ACC112 (cell line): ENCODE results near the gene VANGL2.

Source experiments
- H2AFZ ChIP-seq: fragments of 200-600 bp; sonication (generic); one replicate; pipeline ENCODE4 v1.6.0; 2017; ENCODE audit warnings: antibody characterized with exemption, low read length; ENCODE audit not compliant: unreplicated experiment
- H3K27ac ChIP-seq: fragments of 200-600 bp; sonication (generic); 2 replicates; pipeline ENCODE4 v1.5.1; 2014; ENCODE audit warnings: low read depth, mild to moderate bottlenecking, antibody characterized with exemption, low read length, moderate library complexity
- H3K27me3 ChIP-seq: fragments of 200-600 bp; sonication (generic); 2 replicates; pipeline ENCODE4 v1.6.1; 2014; ENCODE audit warnings: mild to moderate bottlenecking, antibody characterized with exemption, low read length, moderate library complexity, mixed read lengths; ENCODE audit not compliant: insufficient read depth
- H3K36me3 ChIP-seq: fragments of 200-600 bp; sonication (generic); 2 replicates; pipeline ENCODE4 v1.6.1; 2016; ENCODE audit warnings: mild to moderate bottlenecking, antibody characterized with exemption, low read length, moderate library complexity, mixed read lengths; ENCODE audit not compliant: insufficient read depth
- H3K4me1 ChIP-seq: fragments of 200-600 bp; sonication (generic); one replicate; pipeline ENCODE4 v1.6.1; 2016; ENCODE audit warnings: low read length, mixed read lengths; ENCODE audit not compliant: insufficient read depth, unreplicated experiment, control insufficient read depth
- H3K4me3 ChIP-seq: fragments of 200-600 bp; sonication (generic); 2 replicates; pipeline ENCODE4 v1.5.1; 2014; ENCODE audit warnings: mild to moderate bottlenecking, low read depth, low read length
- H3K79me2 ChIP-seq: fragments of 200-600 bp; sonication (generic); one replicate; pipeline ENCODE4 v1.6.0; 2016; ENCODE audit warnings: low read length; ENCODE audit not compliant: control insufficient read depth, unreplicated experiment, insufficient read depth

The VANGL2 gene

DNA sequence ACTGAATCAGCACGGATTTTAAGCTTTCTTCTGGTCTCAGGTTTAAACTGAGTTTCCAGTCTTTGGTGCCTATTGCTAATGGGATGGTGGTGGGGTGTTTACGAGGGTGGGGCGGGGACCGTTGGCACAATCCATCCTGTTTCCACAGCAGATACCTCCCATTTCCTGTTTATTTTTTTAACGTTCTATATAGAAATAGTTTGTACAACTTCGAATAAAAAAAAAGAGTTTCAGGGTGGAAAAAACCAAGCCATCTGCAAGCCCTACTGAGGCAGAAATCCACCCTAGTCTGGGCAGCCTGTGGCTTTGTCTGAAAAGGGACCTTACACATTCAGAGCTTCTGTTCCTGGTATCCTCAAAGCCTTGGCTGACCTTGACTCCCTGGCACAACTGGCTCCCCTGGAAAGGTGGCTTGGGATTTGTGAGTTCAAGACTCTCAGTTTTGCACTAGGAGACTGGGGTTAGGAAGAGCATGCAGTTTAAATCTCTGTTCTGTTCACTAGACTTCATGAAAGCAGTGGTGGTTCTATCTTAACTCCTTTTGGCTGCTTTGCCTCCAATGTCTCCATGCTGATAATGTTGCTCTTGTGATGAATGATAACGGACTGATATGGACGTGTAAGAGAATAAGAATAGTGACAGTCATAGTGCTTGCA is 46.7 kb downstream of the VANGL2 start:
- no peak overlapping the region for H2AFZ ChIP-seq
- H3K36me3 ChIP-seq, result no peaks in the 10 kb centered on the region
- H3K27ac ChIP-seq, result no peak overlapping the region
- H3K27me3 ChIP-seq, result peaks cover 50% of the 10 kb centered on the region
- H3K4me1 ChIP-seq, result no peaks in the 10 kb centered on the region
- H3K79me2 ChIP-seq, result no peaks in the 10 kb centered on the region
- H3K4me3 ChIP-seq, result no peak overlapping the region

DNA sequence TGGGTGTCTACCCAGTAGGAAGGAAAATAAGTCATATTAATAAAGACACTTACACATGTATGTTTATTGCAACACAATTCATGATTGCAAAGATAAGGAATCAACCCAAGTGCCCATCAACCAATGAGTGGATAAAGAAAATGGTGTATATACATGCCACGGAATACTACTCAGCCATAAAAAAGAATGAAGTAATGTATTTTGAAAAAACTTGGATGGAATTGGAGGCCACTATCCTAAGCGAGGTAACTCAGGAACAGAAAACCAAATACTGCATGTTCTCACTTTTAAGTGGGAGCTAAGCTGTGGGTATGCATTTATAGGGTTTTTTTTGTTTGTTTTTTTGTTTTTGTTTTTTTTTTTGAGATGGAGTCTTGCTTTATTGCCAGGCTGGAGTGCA is 49.1 kb downstream of the VANGL2 start:
- Histone ChIP-seq H3K4me1 (no peaks in the 10 kb centered on the region), H3K27ac (no peak overlapping the region), H3K36me3 (no peaks in the 10 kb centered on the region), H3K27me3 (peaks cover 35% of the 10 kb centered on the region), H3K4me3 (no peak overlapping the region), H2AFZ (no peak overlapping the region), H3K79me2 (no peaks in the 10 kb centered on the region)

DNA sequence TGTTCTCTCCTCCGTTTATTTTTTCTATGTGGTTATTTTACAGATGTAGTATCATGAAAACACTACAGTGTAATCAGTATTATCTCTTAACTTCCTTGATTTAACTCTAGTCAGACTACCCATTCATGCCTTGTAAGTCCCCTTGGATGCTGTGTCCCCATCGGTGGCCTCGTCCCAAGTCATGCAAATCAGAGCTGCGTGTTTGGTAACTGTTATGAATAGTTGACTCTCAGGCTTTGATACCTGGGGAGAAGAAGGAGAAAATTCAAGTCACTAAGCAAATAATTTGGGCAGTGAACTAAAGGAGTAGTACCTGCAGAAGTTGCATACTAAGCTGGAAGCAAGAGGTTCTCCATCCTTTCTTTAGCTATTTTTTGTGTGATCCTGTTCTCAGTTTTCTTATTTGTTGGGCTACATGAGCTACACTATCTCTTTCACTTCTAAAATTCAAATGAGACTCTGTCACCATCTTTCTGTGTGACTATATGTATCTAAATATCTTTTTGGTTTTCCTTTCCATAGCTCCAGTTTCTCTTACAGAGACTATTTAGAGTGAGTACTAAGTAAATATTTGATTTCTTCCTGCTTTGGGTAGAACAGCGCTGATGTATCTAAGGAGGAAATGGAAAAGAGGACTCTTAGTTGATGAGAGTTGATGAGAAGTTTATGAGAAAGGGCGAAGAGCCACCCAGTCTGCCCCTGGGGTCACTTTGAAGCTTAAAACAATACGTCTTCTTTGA is 50.9 kb downstream of the VANGL2 start:
- Histone ChIP-seq H3K27me3 (peaks cover 37% of the 10 kb centered on the region), H3K27ac (no peak overlapping the region), H2AFZ (no peak overlapping the region), H3K79me2 (no peaks in the 10 kb centered on the region), H3K36me3 (no peaks in the 10 kb centered on the region), H3K4me3 (no peak overlapping the region), H3K4me1 (no peaks in the 10 kb centered on the region)

DNA sequence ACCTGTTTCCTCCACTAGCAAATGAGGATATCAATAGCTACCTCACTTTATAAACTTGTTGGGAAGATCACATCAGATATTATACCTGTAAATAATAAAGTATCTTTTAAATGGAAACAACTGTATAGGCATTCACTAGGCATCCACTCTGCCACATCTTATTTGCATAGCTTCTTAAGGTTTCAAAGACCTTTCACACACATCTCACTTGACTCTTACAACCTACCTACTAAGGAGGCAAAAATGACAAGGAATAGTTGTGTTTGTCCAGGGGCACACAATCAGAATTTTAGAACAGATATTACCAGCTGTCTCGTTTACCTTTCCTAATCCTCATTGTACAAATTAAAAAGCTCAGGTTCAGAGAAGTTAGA is 51.5 kb downstream of the VANGL2 start:
- Histone ChIP-seq H3K27ac (no peak overlapping the region), H3K4me3 (no peak overlapping the region), H3K27me3 (peaks cover 37% of the 10 kb centered on the region), H3K79me2 (no peaks in the 10 kb centered on the region), H2AFZ (no peak overlapping the region), H3K4me1 (no peaks in the 10 kb centered on the region), H3K36me3 (no peaks in the 10 kb centered on the region)

DNA sequence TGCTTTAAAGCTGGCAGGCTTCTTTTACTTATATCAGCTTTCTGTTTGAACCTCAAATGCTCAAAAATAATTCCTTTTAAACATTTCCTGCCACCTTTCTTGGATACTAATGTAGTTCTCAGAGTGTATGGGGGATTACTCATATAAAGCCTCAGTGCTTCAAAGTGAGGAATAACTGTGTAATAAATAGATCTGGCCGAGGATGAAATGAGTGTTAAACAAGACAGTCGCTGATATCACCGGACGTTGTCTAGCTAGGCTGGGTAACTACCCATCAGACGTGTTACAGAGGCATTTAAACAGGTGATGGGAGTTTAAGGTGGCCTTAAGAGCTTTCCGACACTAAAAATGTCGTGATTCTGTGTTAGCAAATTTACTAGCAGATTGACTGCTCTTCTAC is 53.1 kb downstream of the VANGL2 start:
- Histone ChIP-seq H3K4me1 (no peaks in the 10 kb centered on the region), H3K79me2 (no peaks in the 10 kb centered on the region), H2AFZ (no peak overlapping the region)

DNA sequence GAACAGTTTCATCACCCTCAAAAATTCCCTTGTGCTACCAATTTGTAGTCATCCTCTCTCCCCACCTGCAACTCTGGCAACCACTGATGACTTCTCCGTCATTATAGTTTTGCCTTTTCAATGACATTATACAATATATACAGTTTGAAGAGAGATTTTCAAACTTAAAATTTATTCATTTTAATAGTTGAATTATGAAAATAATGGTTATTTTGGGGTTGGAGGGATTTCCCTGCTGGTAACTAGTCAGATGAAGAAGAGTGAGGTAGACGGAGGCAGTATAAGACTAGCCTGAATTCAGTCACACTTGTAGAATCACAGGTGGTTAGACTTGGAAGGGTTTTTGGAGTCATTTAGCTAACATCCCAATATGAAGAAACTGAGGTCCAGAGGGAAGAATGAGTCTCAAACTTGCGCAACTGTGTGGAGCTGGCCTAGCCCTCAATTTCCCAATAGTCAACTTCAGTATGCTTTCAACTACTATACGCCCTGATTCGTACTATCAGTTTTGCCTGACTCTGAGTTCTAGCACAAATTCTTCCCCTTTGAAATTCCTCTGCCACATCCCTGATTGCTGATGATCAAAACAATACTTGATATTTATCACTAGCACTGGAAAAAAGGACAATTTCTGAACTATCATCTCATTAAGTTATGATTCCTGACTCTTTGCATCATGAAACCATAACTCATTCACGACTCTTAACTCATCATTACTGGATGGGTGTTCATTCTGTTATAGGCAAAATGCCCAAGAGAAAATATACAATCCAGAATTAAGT is 54.2 kb downstream of the VANGL2 start:
- Histone ChIP-seq H3K79me2 (no peaks in the 10 kb centered on the region), H3K4me1 (no peaks in the 10 kb centered on the region), H3K27me3 (peaks cover 39% of the 10 kb centered on the region), H3K4me3 (no peak overlapping the region), H3K27ac (no peak overlapping the region), H2AFZ (no peak overlapping the region), H3K36me3 (no peaks in the 10 kb centered on the region)

More for the DNA sequence above, 53.1 kb downstream of the VANGL2 start:
- Histone ChIP-seq H3K27ac (no peak overlapping the region), H3K27me3 (peaks cover 38% of the 10 kb centered on the region), H3K36me3 (no peaks in the 10 kb centered on the region), H3K4me3 (no peak overlapping the region)

DNA sequence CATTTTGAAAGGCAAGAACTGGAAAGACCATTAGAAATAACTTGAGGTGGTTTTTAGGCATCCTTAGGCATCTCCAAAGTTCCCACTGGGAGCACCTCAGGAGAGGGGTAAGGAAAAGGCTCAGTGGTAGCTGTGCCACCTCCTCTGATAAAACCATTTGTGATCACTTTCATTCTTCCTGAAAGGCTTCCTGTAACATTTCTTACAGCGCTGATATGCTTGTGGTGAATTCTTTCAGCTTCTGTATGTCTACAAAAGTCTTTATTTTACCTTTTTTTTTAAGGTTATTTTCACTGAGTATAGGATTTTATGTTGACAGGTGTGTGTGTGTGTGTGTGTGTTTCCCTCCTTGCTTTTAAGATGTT is 54.8 kb downstream of the VANGL2 start:
- H3K36me3 ChIP-seq, result no peaks in the 10 kb centered on the region
- no peaks in the 10 kb centered on the region for H3K79me2 ChIP-seq
- H3K4me1 ChIP-seq, result no peaks in the 10 kb centered on the region
- no peak overlapping the region for H3K4me3 ChIP-seq
- H2AFZ ChIP-seq, result no peak overlapping the region
- H3K27me3 ChIP-seq, result peaks cover 45% of the 10 kb centered on the region
- H3K27ac ChIP-seq, result no peak overlapping the region

DNA sequence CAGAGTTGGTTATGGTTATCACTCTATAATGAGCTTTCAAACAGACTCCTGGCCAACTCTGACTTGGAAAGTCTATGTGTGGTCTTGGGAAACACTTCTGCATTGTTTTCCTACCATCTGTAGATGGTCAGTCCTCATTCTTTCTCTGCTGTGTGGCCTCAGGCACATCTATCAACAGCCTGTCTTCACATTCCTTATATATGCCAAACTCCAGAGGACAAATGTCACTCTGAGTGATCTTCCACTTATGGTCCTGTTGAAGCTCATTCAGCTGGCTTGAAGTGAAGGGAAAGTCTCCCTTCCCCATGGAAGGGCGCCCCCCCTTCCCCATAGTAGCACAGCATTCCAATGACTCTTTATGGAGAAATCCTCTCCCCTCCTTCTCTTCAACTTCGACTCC is 58.7 kb downstream of the VANGL2 start:
- H2AFZ ChIP-seq, result no peak overlapping the region
- H3K4me1 ChIP-seq, result peaks cover 3% of the 10 kb centered on the region
- no peak overlapping the region for H3K4me3 ChIP-seq
- peaks cover 29% of the 10 kb centered on the region for H3K27me3 ChIP-seq
- no peak overlapping the region for H3K27ac ChIP-seq
- no peaks in the 10 kb centered on the region for H3K79me2 ChIP-seq
- no peaks in the 10 kb centered on the region for H3K36me3 ChIP-seq

DNA sequence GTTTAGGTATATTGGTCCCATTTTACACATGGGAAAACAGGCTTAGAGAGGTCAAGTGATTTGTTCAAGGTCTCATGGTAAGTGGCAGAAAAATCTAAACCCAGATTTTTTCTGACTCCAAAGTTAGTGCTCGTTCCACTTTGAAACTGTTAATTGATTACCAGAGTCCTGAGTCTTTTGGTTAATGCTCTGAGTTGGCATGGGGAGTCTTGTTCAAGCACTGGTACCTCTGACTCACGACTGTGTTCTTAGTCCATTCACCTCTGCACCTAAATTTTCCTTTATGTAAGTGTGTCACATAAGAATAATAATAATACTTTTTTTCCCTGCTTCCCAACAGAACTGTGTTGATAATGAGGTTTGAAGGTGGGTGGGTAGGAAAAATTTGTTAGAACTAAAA is 59.3 kb downstream of the VANGL2 start:
- no peak overlapping the region for H2AFZ ChIP-seq
- H3K79me2 ChIP-seq, result no peaks in the 10 kb centered on the region
- H3K4me1 ChIP-seq, result peaks cover 3% of the 10 kb centered on the region
- peaks cover 29% of the 10 kb centered on the region for H3K27me3 ChIP-seq
- H3K36me3 ChIP-seq, result no peaks in the 10 kb centered on the region
- no peak overlapping the region for H3K27ac ChIP-seq
- H3K4me3 ChIP-seq, result no peak overlapping the region

DNA sequence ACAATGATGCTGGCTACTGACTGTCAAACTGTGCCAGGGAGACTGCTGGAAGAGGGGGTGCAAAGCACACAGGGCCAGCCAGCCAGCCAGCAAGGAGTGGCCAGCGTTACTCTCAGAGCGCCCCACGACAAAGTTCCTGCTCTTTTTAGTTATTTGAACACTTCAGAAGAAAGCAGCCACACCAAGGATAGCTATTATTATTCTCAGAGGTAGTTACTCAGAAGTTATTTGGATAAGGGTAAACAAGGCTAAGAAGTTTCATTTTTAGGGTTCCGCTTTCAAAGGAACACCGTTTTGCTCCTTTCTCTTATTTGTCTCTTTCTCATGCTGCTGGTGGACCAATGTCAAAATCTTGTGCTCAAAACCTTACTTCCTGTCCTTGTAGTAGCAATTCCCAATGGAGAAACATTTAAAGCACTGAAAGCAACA is 59.9 kb downstream of the VANGL2 start:
- H3K27ac ChIP-seq, result no peak overlapping the region
- peaks cover 29% of the 10 kb centered on the region for H3K27me3 ChIP-seq
- no peaks in the 10 kb centered on the region for H3K36me3 ChIP-seq
- no peaks in the 10 kb centered on the region for H3K79me2 ChIP-seq
- no peak overlapping the region for H2AFZ ChIP-seq
- H3K4me3 ChIP-seq, result no peak overlapping the region
- peaks cover 3% of the 10 kb centered on the region for H3K4me1 ChIP-seq
